ENCODE results near the gene CAPN5.
A peak's percentile ranks its signal among the peaks of the same experiment; 100 is the strongest.

Gene CAPN5

GRCh38 chr11:77136074-77136473 lies 69.3 kb downstream of the CAPN5 start:
- DNase-seq (ENCODE audit: low read depth, low spot score), result no peak
- no peak overlapping the region for H3K9ac ChIP-seq (ENCODE audit: insufficient read length, low read depth)
- peaks cover 12% of the 10 kb centered on the region for H3K4me1 ChIP-seq (ENCODE audit: insufficient read depth, insufficient read length)
- TF ChIP-seq SUZ12 (IDR thresholded peaks at IDR 0.05; ENCODE audit: extremely low read depth, insufficient read depth, insufficient read length) (no peak), YY1 (IDR thresholded peaks at IDR 0.05; ENCODE audit: insufficient read depth, insufficient read length) (no peak), ZNF274 (IDR thresholded peaks at IDR 0.05; ENCODE audit: low read depth, low read length) (no peak)
- H3K4me3 ChIP-seq (ENCODE audit: insufficient read length, low read depth), result no peak overlapping the region
- H3K36me3 ChIP-seq (ENCODE audit: insufficient read depth, insufficient read length, low read length), result no peaks in the 10 kb centered on the region
- no peaks in the 10 kb centered on the region for H3K27me3 ChIP-seq (ENCODE audit: insufficient read depth, insufficient read length)
- no peaks in the 10 kb centered on the region for H3K9me3 ChIP-seq (ENCODE audit: insufficient read depth, low read length)

GRCh38 chr11:77136784-77137420 lies 70.1 kb downstream of the CAPN5 start:
- H3K27me3 ChIP-seq (ENCODE audit: insufficient read depth, insufficient read length), result no peaks in the 10 kb centered on the region
- H3K36me3 ChIP-seq (ENCODE audit: insufficient read depth, insufficient read length, low read length), result no peaks in the 10 kb centered on the region
- H3K4me1 ChIP-seq (ENCODE audit: insufficient read depth, insufficient read length), result peaks cover 9% of the 10 kb centered on the region
- DNase-seq (ENCODE audit: low read depth, low spot score), result no peak
- no peak overlapping the region for H3K9ac ChIP-seq (ENCODE audit: insufficient read length, low read depth)
- H3K9me3 ChIP-seq (ENCODE audit: insufficient read depth, low read length), result no peaks in the 10 kb centered on the region
- no peak for TF ChIP-seq SUZ12 (IDR thresholded peaks at IDR 0.05; ENCODE audit: extremely low read depth, insufficient read depth, insufficient read length)
- TF ChIP-seq ZNF274 (IDR thresholded peaks at IDR 0.05; ENCODE audit: low read depth, low read length), result no peak
- no peak for TF ChIP-seq YY1 (IDR thresholded peaks at IDR 0.05; ENCODE audit: insufficient read depth, insufficient read length)
- H3K4me3 ChIP-seq (ENCODE audit: insufficient read length, low read depth), result no peak overlapping the region

GRCh38 chr11:77137421-77137820 lies 70.7 kb downstream of the CAPN5 start:
- Histone ChIP-seq H3K9ac (ENCODE audit: insufficient read length, low read depth) (no peak overlapping the region), H3K36me3 (ENCODE audit: insufficient read depth, insufficient read length, low read length) (no peaks in the 10 kb centered on the region), H3K4me1 (ENCODE audit: insufficient read depth, insufficient read length) (peaks cover 9% of the 10 kb centered on the region), H3K4me3 (ENCODE audit: insufficient read length, low read depth) (no peak overlapping the region), H3K9me3 (ENCODE audit: insufficient read depth, low read length) (no peaks in the 10 kb centered on the region), H3K27me3 (ENCODE audit: insufficient read depth, insufficient read length) (no peaks in the 10 kb centered on the region)
- no peak for DNase-seq (ENCODE audit: low read depth, low spot score)
- TF ChIP-seq ZNF274 (IDR thresholded peaks at IDR 0.05; ENCODE audit: low read depth, low read length), result no peak

GRCh38 chr11:77138106-77138649 lies 71.4 kb downstream of the CAPN5 start:
- no peaks in the 10 kb centered on the region for H3K27me3 ChIP-seq (ENCODE audit: insufficient read depth, insufficient read length)
- H3K36me3 ChIP-seq (ENCODE audit: insufficient read depth, insufficient read length, low read length), result no peaks in the 10 kb centered on the region
- DNase-seq (ENCODE audit: low read depth, low spot score), result no peak
- TF ChIP-seq YY1 (IDR thresholded peaks at IDR 0.05; ENCODE audit: insufficient read depth, insufficient read length) (no peak), SUZ12 (IDR thresholded peaks at IDR 0.05; ENCODE audit: extremely low read depth, insufficient read depth, insufficient read length) (no peak), ZNF274 (IDR thresholded peaks at IDR 0.05; ENCODE audit: low read depth, low read length) (no peak)
- H3K9ac ChIP-seq (ENCODE audit: insufficient read length, low read depth), result no peak overlapping the region
- H3K9me3 ChIP-seq (ENCODE audit: insufficient read depth, low read length), result no peaks in the 10 kb centered on the region
- H3K4me1 ChIP-seq (ENCODE audit: insufficient read depth, insufficient read length), result peaks cover 9% of the 10 kb centered on the region
- H3K4me3 ChIP-seq (ENCODE audit: insufficient read length, low read depth), result no peak overlapping the region

GRCh38 chr11:77139201-77139600 lies 72.4 kb downstream of the CAPN5 start:
- Histone ChIP-seq H3K9ac (ENCODE audit: insufficient read length, low read depth) (no peak overlapping the region), H3K4me1 (ENCODE audit: insufficient read depth, insufficient read length) (peaks cover 9% of the 10 kb centered on the region), H3K27me3 (ENCODE audit: insufficient read depth, insufficient read length) (no peaks in the 10 kb centered on the region), H3K4me3 (ENCODE audit: insufficient read length, low read depth) (no peak overlapping the region), H3K9me3 (ENCODE audit: insufficient read depth, low read length) (no peaks in the 10 kb centered on the region), H3K36me3 (ENCODE audit: insufficient read depth, insufficient read length, low read length) (no peaks in the 10 kb centered on the region)
- no peak for DNase-seq (ENCODE audit: low read depth, low spot score)
- TF ChIP-seq ZNF274 (IDR thresholded peaks at IDR 0.05; ENCODE audit: low read depth, low read length) (no peak), SUZ12 (IDR thresholded peaks at IDR 0.05; ENCODE audit: extremely low read depth, insufficient read depth, insufficient read length) (no peak), YY1 (IDR thresholded peaks at IDR 0.05; ENCODE audit: insufficient read depth, insufficient read length) (no peak)

GRCh38 chr11:77140231-77140851 lies 73.6 kb downstream of the CAPN5 start:
- no peaks in the 10 kb centered on the region for H3K36me3 ChIP-seq (ENCODE audit: insufficient read depth, insufficient read length, low read length)
- no peaks in the 10 kb centered on the region for H3K9me3 ChIP-seq (ENCODE audit: insufficient read depth, low read length)
- no peaks in the 10 kb centered on the region for H3K27me3 ChIP-seq (ENCODE audit: insufficient read depth, insufficient read length)
- H3K9ac ChIP-seq (ENCODE audit: insufficient read length, low read depth), result no peak overlapping the region
- no peak overlapping the region for H3K4me3 ChIP-seq (ENCODE audit: insufficient read length, low read depth)
- peak; percentile 57 for DNase-seq (ENCODE audit: low read depth, low spot score)
- H3K4me1 ChIP-seq (ENCODE audit: insufficient read depth, insufficient read length), result peaks cover 9% of the 10 kb centered on the region
- TF ChIP-seq YY1 (IDR thresholded peaks at IDR 0.05; ENCODE audit: insufficient read depth, insufficient read length), result no peak
- TF ChIP-seq SUZ12 (IDR thresholded peaks at IDR 0.05; ENCODE audit: extremely low read depth, insufficient read depth, insufficient read length), result no peak

GRCh38 chr11:77141034-77141433 lies 74.3 kb downstream of the CAPN5 start:
- Histone ChIP-seq H3K27me3 (ENCODE audit: insufficient read depth, insufficient read length) (no peaks in the 10 kb centered on the region), H3K4me3 (ENCODE audit: insufficient read length, low read depth) (no peak overlapping the region), H3K9me3 (ENCODE audit: insufficient read depth, low read length) (no peaks in the 10 kb centered on the region), H3K36me3 (ENCODE audit: insufficient read depth, insufficient read length, low read length) (no peaks in the 10 kb centered on the region), H3K9ac (ENCODE audit: insufficient read length, low read depth) (no peak overlapping the region), H3K4me1 (ENCODE audit: insufficient read depth, insufficient read length) (peaks cover 9% of the 10 kb centered on the region)
- no peak for DNase-seq (ENCODE audit: low read depth, low spot score)
- TF ChIP-seq SUZ12 (IDR thresholded peaks at IDR 0.05; ENCODE audit: extremely low read depth, insufficient read depth, insufficient read length) (no peak), ZNF274 (IDR thresholded peaks at IDR 0.05; ENCODE audit: low read depth, low read length) (no peak), YY1 (IDR thresholded peaks at IDR 0.05; ENCODE audit: insufficient read depth, insufficient read length) (no peak)
